HG02588 (cell line): ENCODE measurements around the gene PHACTR4.
"Not testable (repeated sequence)": the region's sequence is repeated elsewhere in the genome, so short reads cannot be mapped to it uniquely, and the experiment has no call there.

Experiments
- ATAC-seq: cut with Tn5 transposase; IDR thresholded peaks from one replicate; pipeline ENCODE4 v1.9.1; 2021; ENCODE audit warnings: mild to moderate bottlenecking, moderate library complexity; ENCODE audit not compliant: unreplicated experiment

The PHACTR4 gene

GRCh38 chr1:28369371-28370238, at the start of gene PHACTR4:
Gene PHACTR4, plus strand, starts transcription at chr1:28369740. Its CDS starts 37,708 bp downstream, at chr1:28407448.
- peak; percentile 85 for ATAC-seq

GRCh38 chr1:28322194-28322593, 47.3 kb upstream of the PHACTR4 start:
- ATAC-seq, result no peak

GRCh38 chr1:28323720-28324119, 45.8 kb upstream of the PHACTR4 start:
- no peak for ATAC-seq

- ATAC-seq, result no peak
Measured at GRCh38 chr1:28326515-28326914, 43.0 kb upstream of the PHACTR4 start.

GRCh38 chr1:28326984-28327383, 42.6 kb upstream of the PHACTR4 start:
- ATAC-seq, result no peak

- ATAC-seq, result not testable (repeated sequence)
Measured at GRCh38 chr1:28327431-28327830, 42.1 kb upstream of the PHACTR4 start.

GRCh38 chr1:28328228-28328648, 41.3 kb upstream of the PHACTR4 start:
- ATAC-seq, result no peak

GRCh38 chr1:28329395-28330153, 40.0 kb upstream of the PHACTR4 start:
- no peak for ATAC-seq

- no peak for ATAC-seq
Measured at GRCh38 chr1:28338897-28339296, 30.6 kb upstream of the PHACTR4 start.

- ATAC-seq, result no peak
Measured at GRCh38 chr1:28339551-28339950, 30.0 kb upstream of the PHACTR4 start.

GRCh38 chr1:28340221-28340974, 29.1 kb upstream of the PHACTR4 start:
- no peak for ATAC-seq

- ATAC-seq, result no peak
Measured at GRCh38 chr1:28341591-28341990, 27.9 kb upstream of the PHACTR4 start.

- no peak for ATAC-seq
Measured at GRCh38 chr1:28343405-28343804, 26.1 kb upstream of the PHACTR4 start.

- ATAC-seq, result not testable (repeated sequence)
Measured at GRCh38 chr1:28353248-28353810, 16.2 kb upstream of the PHACTR4 start.

GRCh38 chr1:28354121-28354520, 15.4 kb upstream of the PHACTR4 start:
- no peak for ATAC-seq

- no peak for ATAC-seq
Measured at GRCh38 chr1:28358716-28359115, 10.8 kb upstream of the PHACTR4 start.

- no peak for ATAC-seq
Measured at GRCh38 chr1:28359592-28360239, 9.8 kb upstream of the PHACTR4 start.

- ATAC-seq, result no peak
Measured at GRCh38 chr1:28364888-28365287, 4.7 kb upstream of the PHACTR4 start.

GRCh38 chr1:28365864-28366263, 3.7 kb upstream of the PHACTR4 start:
- ATAC-seq, result no peak

- not testable (repeated sequence) for ATAC-seq
Measured at GRCh38 chr1:28368608-28369007, 932 bp upstream of the PHACTR4 start.
